K562 (cell line): ENCODE measurements around the gene KMT2C. TPM values are rescaled to one million over a fixed set of nuclear protein-coding genes. Genes with fewer than 3 reads are reported as not detected.

ENCODE experiments used
- ATAC-seq: fragments of 200-7000 bp; cut with Tn5 transposase; 3 replicates; pipeline ENCODE4 v1.9.1; 2020; ENCODE audit warnings: moderate library complexity
- BruUV-seq: library from RNA; stranded (reverse); fragments of 400-500 nt; replicated peaks from 2 replicates; lab custom pipeline; 2021; lab: Mats Ljungman, UMichigan
- CTCF ChIA-PET: fragments of 300-600 bp; formaldehyde crosslinking; extraction: SDS; loops from one replicate; lab custom pipeline; 2021; ENCODE audit warnings: low intra/inter-chr PET ratio; lab: Yijun Ruan, JAX
- POLR2A ChIA-PET: fragments of 300-600, 350-650 bp; sonication (Branson Sonifier 250); formaldehyde crosslinking; extraction: SDS; loops from one replicate; lab custom pipeline; 2021; ENCODE audit warnings: antibody characterized with exemption, inconsistent platforms; lab: Yijun Ruan, JAX
- DNase-seq, 4 experiments: peaks; one replicate each; pipeline versions ENCODE4 v3.0.0 to v3.0.0-alpha.2; 2011 to 2018; ENCODE audit warnings: low spot score in 3 of 4, mixed read lengths in 3 of 4; ENCODE audit errors: extremely low read depth in 1 of 4
- FAIRE-seq: peaks from 2 replicates; lab custom pipeline; 2011; peaks lifted over from hg19 to GRCh38; lab: Jason Lieb, UNC
- H2AFZ ChIP-seq: 2 replicates; pipeline ENCODE4 v1.6.0; 2011; ENCODE audit warnings: low read depth, low read length, control low read depth, inconsistent platforms
- H3K27ac ChIP-seq: fragments of 200-600 bp; 3 replicates; pipeline ENCODE4 v1.8.0; 2011; ENCODE audit warnings: low read depth, mild to moderate bottlenecking, control low read depth, inconsistent platforms, low read length, moderate library complexity, mixed read lengths; ENCODE audit errors: extremely low read depth
- H3K27me3 ChIP-seq, 2 experiments: fragments of 300-600 bp in 1 of 2; 2 replicates in 1 of 2; 3 replicates in 1 of 2; pipeline versions ENCODE4 v1.6.0 to v1.8.0; 2011; ENCODE audit warnings: inconsistent platforms in 2 of 2, low read length in 2 of 2, mild to moderate bottlenecking in 1 of 2, mixed read lengths in 1 of 2, moderate library complexity in 1 of 2; ENCODE audit not compliant: control insufficient read depth in 2 of 2, insufficient read depth in 2 of 2
- H3K36me3 ChIP-seq: fragments of 300-600 bp; 3 replicates; pipeline ENCODE4 v1.8.0; 2011; ENCODE audit warnings: mild to moderate bottlenecking, low read length, inconsistent platforms; ENCODE audit not compliant: control insufficient read depth, insufficient read depth
- H3K4me1 ChIP-seq, 2 experiments: fragments of 200-600 bp in 1 of 2; replicated peaks in 1 of 2; 2 replicates in 1 of 2; 3 replicates in 1 of 2; pipeline versions ENCODE4 v1.5.1 to v1.8.0; 2011; ENCODE audit warnings: inconsistent platforms in 2 of 2, low read length in 2 of 2, mild to moderate bottlenecking in 1 of 2, mixed read lengths in 1 of 2, moderate library complexity in 1 of 2; ENCODE audit not compliant: control insufficient read depth in 2 of 2, insufficient read depth in 2 of 2
- H3K4me2 ChIP-seq: 2 replicates; pipeline ENCODE4 v1.6.1; 2011; ENCODE audit warnings: low read length, control low read depth, inconsistent platforms, mixed read lengths; ENCODE audit not compliant: insufficient read depth
- H3K4me3 ChIP-seq: fragments of 200-600 bp; sonication (generic), shearing (Covaris generic); 2 replicates; pipeline ENCODE4 v1.5.1; 2016; ENCODE audit warnings: control low read depth, inconsistent platforms
- H3K79me2 ChIP-seq: fragments of 200-600 bp; 3 replicates; pipeline ENCODE4 v1.8.0; 2011; ENCODE audit warnings: low read length, inconsistent platforms; ENCODE audit not compliant: control insufficient read depth, insufficient read depth
- H3K9ac ChIP-seq, 2 experiments: 2 replicates each; pipeline versions ENCODE4 v1.6.0 to v1.6.1; 2011; ENCODE audit warnings: low read depth in 2 of 2, low read length in 2 of 2, control low read depth in 1 of 2, inconsistent platforms in 1 of 2, mild to moderate bottlenecking in 1 of 2, mixed read lengths in 1 of 2; ENCODE audit not compliant: insufficient read depth in 1 of 2
- H3K9me1 ChIP-seq: one replicate; pipeline ENCODE4 v1.6.0; 2011; ENCODE audit warnings: inconsistent platforms, mild to moderate bottlenecking, low read length, moderate library complexity; ENCODE audit not compliant: control insufficient read depth, insufficient read depth
- H3K9me3 ChIP-seq: replicated peaks from 2 replicates; pipeline ENCODE4 v1.5.1; 2011; ENCODE audit warnings: low read depth, low read length, inconsistent platforms; ENCODE audit not compliant: control insufficient read depth, insufficient read depth
- H4K20me1 ChIP-seq: replicated peaks from 2 replicates; pipeline ENCODE4 v1.6.1; 2011; ENCODE audit warnings: low read length, inconsistent platforms, mixed read lengths; ENCODE audit not compliant: control insufficient read depth, insufficient read depth
- MTA3 ChIP-seq: fragments of 450-650 bp; formaldehyde crosslinking; IDR thresholded peaks from 2 replicates; pipeline ENCODE4 v1.6.1; 2017; ENCODE audit warnings: mild to moderate bottlenecking, borderline replicate concordance
- PHB ChIP-seq: fragments of 250-450 bp; sonication (Bioruptor Pico); IDR thresholded peaks from 2 replicates; pipeline ENCODE4 v1.5.0; 2021
- POLR2G ChIP-seq: fragments of 200-400 bp; formaldehyde crosslinking; IDR thresholded peaks from 2 replicates; pipeline ENCODE4 v1.6.1; 2017; ENCODE audit warnings: low read depth, mild to moderate bottlenecking, antibody characterized with exemption, low read length, moderate library complexity
- RBM22 ChIP-seq: fragments of 200-400 bp; formaldehyde crosslinking; IDR thresholded peaks from 2 replicates; pipeline ENCODE4 v1.6.1; 2018; ENCODE audit warnings: low read length, low read depth; ENCODE audit not compliant: poor library complexity, severe bottlenecking
- RHOXF2B ChIP-seq: fragments of 250-450 bp; sonication (Bioruptor Pico); conservative IDR thresholded peaks from 2 replicates; pipeline ENCODE4 v1.5.1; 2021
- SAFB2 ChIP-seq: fragments of 200-400 bp; formaldehyde crosslinking; IDR thresholded peaks from 2 replicates; pipeline ENCODE4 v1.6.1; 2018; ENCODE audit warnings: borderline replicate concordance, low read length, low read depth, moderate library complexity; ENCODE audit not compliant: severe bottlenecking
- STAT5A ChIP-seq: IDR thresholded peaks from 2 replicates; pipeline ENCODE4 v1.6.1; 2012; ENCODE audit warnings: low read length, inconsistent platforms, borderline replicate concordance
- TAF1 ChIP-seq: IDR thresholded peaks from 2 replicates; pipeline ENCODE4 v1.6.1; 2011; ENCODE audit warnings: mild to moderate bottlenecking, low read length, moderate library complexity; ENCODE audit not compliant: insufficient read depth, control insufficient read depth, severe bottlenecking; ENCODE audit errors: extremely low read depth
- WGBS: fragments of 100-300 bp; shearing (Covaris generic); methylation state at CpG from one replicate; pipeline ENCODE4 v1.1.6; 2016; ENCODE audit warnings: low coverage, mixed read lengths; ENCODE audit not compliant: insufficient coverage; ENCODE audit errors: missing lambda C conversion rate; 5-methylcytosine and 5-hydroxymethylcytosine counted together
- in situ Hi-C: fragments of 300-500 bp; cut with MboI; formaldehyde crosslinking; loops from 4 replicates; pipeline ENCODE4 v1.15.0; 2018; ENCODE audit warnings: inconsistent platforms, mixed read lengths
- intact Hi-C: fragments of 100-400 bp; cut with micrococcal nuclease; formaldehyde crosslinking; loops from 2 replicates; pipeline ENCODE4 v1.14.2; 2022
- polyA plus RNA-seq, 8 experiments: library from polyadenylated mRNA; depleted of rRNA in 4 of 8; stranded (reverse) in 5 of 8; unstranded in 3 of 8; fragments of >200 nt; fragmentation: Nextera tagmentation in 2 of 8; fragmentation: Illumina TruSeq in 1 of 8; extraction: Ambion mirVana in 2 of 8; extraction: Trizol in 1 of 8; gene quantifications; 2 replicates each; pipeline versions ENCODE4 v1.2.1 to v1.2.3, GENCODE V29; 2011 to 2014; ENCODE audit warnings: inconsistent platforms in 1 of 8, missing spikeins in 1 of 8
- total RNA-seq, 7 experiments: library from RNA; depleted of rRNA in 6 of 7; stranded (reverse); fragments of >200 nt in 6 of 7; fragmentation: Illumina TruSeq in 2 of 7; extraction: Trizol in 2 of 7; gene quantifications; 2 replicates each; pipeline versions ENCODE4 v1.2.1 to v1.2.3, GENCODE V29; 2011 to 2021; ENCODE audit warnings: low replicate concordance in 1 of 7
- TF ChIP-seq, protein P1 (sequence below): sonication (generic); formaldehyde crosslinking; IDR thresholded peaks from 2 replicates; pipeline ENCODE4 v1.8.1; 2023; ENCODE audit warnings: mild to moderate bottlenecking, missing genetic modification reagents
- TF ChIP-seq, protein P2 (sequence below), 2 experiments: fragments of 450-650 bp; formaldehyde crosslinking in 1 of 2; IDR thresholded peaks; 2 replicates each; pipeline versions ENCODE4 v1.4.0 to v1.6.1; 2014 to 2020; ENCODE audit warnings: mild to moderate bottlenecking in 2 of 2, borderline replicate concordance in 1 of 2, low read depth in 1 of 2

Gene KMT2C
- total and polyA plus RNA-seq, 9 of the 15 experiments (the other 6 are each of a cell fraction or from before 2014, with no cell fraction given) = 4.9 to 67.8 (median 27.1) TPM

DNA sequence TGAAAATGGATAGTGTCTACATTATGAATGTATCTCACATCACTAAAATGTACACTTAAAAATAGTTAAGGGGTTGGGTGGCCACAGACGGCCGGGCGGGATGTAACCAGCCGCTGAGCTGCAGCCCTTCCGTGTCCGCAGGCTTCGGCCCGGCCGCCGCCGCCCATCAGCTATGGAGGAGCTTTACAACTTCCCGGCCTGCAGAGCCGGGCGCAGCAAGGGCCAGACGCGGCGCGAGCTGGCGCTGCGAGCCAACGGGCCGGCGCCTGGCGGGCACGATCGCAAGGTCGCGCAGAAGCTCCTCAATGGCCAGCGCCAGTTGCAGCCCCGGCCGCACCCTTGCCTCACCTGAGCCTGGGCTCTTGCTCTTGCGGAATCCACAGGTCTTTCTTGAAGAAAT is 69.1 kb downstream of the KMT2C start:
- FAIRE-seq = no peak
- BruUV-seq = no TSS peak
- 94% methylated on average over 25 of the region's 32 CpGs for WGBS
- TF ChIP-seq, protein P1, sequence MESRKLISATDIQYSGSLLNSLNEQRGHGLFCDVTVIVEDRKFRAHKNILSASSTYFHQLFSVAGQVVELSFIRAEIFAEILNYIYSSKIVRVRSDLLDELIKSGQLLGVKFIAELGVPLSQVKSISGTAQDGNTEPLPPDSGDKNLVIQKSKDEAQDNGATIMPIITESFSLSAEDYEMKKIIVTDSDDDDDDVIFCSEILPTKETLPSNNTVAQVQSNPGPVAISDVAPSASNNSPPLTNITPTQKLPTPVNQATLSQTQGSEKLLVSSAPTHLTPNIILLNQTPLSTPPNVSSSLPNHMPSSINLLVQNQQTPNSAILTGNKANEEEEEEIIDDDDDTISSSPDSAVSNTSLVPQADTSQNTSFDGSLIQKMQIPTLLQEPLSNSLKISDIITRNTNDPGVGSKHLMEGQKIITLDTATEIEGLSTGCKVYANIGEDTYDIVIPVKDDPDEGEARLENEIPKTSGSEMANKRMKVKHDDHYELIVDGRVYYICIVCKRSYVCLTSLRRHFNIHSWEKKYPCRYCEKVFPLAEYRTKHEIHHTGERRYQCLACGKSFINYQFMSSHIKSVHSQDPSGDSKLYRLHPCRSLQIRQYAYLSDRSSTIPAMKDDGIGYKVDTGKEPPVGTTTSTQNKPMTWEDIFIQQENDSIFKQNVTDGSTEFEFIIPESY (CRISPR knock-in tag) = peak; percentile 83
- TF ChIP-seq SAFB2 = no peak
- TF ChIP-seq TAF1 = no peak
- TF ChIP-seq RHOXF2B (CRISPR knock-in tag) = no peak
- TF ChIP-seq STAT5A = no peak
- TF ChIP-seq PHB = no peak
- peak; percentile 71 for TF ChIP-seq RBM22
- TF ChIP-seq, protein P2, sequence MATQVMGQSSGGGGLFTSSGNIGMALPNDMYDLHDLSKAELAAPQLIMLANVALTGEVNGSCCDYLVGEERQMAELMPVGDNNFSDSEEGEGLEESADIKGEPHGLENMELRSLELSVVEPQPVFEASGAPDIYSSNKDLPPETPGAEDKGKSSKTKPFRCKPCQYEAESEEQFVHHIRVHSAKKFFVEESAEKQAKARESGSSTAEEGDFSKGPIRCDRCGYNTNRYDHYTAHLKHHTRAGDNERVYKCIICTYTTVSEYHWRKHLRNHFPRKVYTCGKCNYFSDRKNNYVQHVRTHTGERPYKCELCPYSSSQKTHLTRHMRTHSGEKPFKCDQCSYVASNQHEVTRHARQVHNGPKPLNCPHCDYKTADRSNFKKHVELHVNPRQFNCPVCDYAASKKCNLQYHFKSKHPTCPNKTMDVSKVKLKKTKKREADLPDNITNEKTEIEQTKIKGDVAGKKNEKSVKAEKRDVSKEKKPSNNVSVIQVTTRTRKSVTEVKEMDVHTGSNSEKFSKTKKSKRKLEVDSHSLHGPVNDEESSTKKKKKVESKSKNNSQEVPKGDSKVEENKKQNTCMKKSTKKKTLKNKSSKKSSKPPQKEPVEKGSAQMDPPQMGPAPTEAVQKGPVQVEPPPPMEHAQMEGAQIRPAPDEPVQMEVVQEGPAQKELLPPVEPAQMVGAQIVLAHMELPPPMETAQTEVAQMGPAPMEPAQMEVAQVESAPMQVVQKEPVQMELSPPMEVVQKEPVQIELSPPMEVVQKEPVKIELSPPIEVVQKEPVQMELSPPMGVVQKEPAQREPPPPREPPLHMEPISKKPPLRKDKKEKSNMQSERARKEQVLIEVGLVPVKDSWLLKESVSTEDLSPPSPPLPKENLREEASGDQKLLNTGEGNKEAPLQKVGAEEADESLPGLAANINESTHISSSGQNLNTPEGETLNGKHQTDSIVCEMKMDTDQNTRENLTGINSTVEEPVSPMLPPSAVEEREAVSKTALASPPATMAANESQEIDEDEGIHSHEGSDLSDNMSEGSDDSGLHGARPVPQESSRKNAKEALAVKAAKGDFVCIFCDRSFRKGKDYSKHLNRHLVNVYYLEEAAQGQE (IDR thresholded peaks at IDR 0.05; ENCODE audit: borderline replicate concordance) = no peak
- TF ChIP-seq, protein P2 (CRISPR knock-in tag; IDR thresholded peaks at IDR 0.05; ENCODE audit: low read depth) = no peak
- TF ChIP-seq POLR2G = peak; percentile 49
- TF ChIP-seq MTA3 = no peak

More for the DNA sequence above, 69.1 kb downstream of the KMT2C start:
- H3K9me3 ChIP-seq = no peaks in the 10 kb centered on the region
- DNase-seq (no peak), ATAC-seq (no peak)
- H2AFZ ChIP-seq = no peak overlapping the region
- no peak overlapping the region for H3K27ac ChIP-seq
- peaks cover 9 to 13% of the 10 kb centered on the region in 2 experiments for H3K4me1 ChIP-seq
- CTCF ChIA-PET = no interaction called here
- H3K9me1 ChIP-seq = peaks cover 5% of the 10 kb centered on the region
- no peaks in the 10 kb centered on the region for H3K27me3 ChIP-seq
- intact Hi-C loops = no loop called here
- no peak overlapping the region for H3K4me2 ChIP-seq
- H3K4me3 ChIP-seq = no peak overlapping the region
- H3K9ac ChIP-seq = no peak overlapping the region
- H3K79me2 ChIP-seq = peaks cover 100% of the 10 kb centered on the region
- peaks cover 30% of the 10 kb centered on the region for H4K20me1 ChIP-seq
- no peaks in the 10 kb centered on the region for H3K36me3 ChIP-seq
- in situ Hi-C loops = no loop called here
- POLR2A ChIA-PET = interaction anchor here (1.2 kb wide), 1 partner anchor 9 kb away, joined by 5 read pairs; no protein-coding TSS in a partner anchor
